Calu3 (cell line): Measurements from ENCODE around the gene BRSK2. TPM values are rescaled to one million over a fixed set of nuclear protein-coding genes. Genes with fewer than 3 reads are reported as not detected.

ENCODE experiments used
- BruUV-seq: library from RNA; stranded (reverse); fragments of 400-500 nt; replicated peaks from 2 replicates; lab custom pipeline; 2021; lab: Mats Ljungman, UMichigan
- CTCF ChIA-PET: fragments of 300-600 bp; sonication (Branson Sonifier 250); formaldehyde crosslinking; loops from one replicate; lab custom pipeline; 2022; ENCODE audit warnings: antibody characterized with exemption; lab: Charles Lee
- DNase-seq: peaks from one replicate; pipeline ENCODE4 v3.0.0; 2022
- H3K27ac Mint-ChIP-seq: one replicate; pipeline ENCODE4 v1.8.0; 2022; ENCODE audit warnings: mixed read lengths; ENCODE audit not compliant: unreplicated experiment
- H3K27me3 Mint-ChIP-seq: one replicate; pipeline ENCODE4 v1.8.0; 2022; ENCODE audit warnings: mixed read lengths; ENCODE audit not compliant: unreplicated experiment
- H3K36me3 Mint-ChIP-seq: one replicate; pipeline ENCODE4 v1.8.0; 2022; ENCODE audit warnings: mild to moderate bottlenecking, moderate library complexity, mixed read lengths; ENCODE audit not compliant: insufficient read depth, unreplicated experiment
- H3K4me1 Mint-ChIP-seq: one replicate; pipeline ENCODE4 v1.8.0; 2022; ENCODE audit warnings: mild to moderate bottlenecking, low read depth, mixed read lengths; ENCODE audit not compliant: unreplicated experiment
- H3K4me3 Mint-ChIP-seq: one replicate; pipeline ENCODE4 v1.8.0; 2022; ENCODE audit warnings: mild to moderate bottlenecking, low read depth, moderate library complexity, mixed read lengths; ENCODE audit not compliant: unreplicated experiment
- H3K9me3 Mint-ChIP-seq: one replicate; pipeline ENCODE4 v1.8.0; 2022; ENCODE audit warnings: low read depth, mixed read lengths; ENCODE audit not compliant: unreplicated experiment
- CTCF ChIP-seq: fragments of 200-600 bp; IDR thresholded peaks from one replicate; pipeline ENCODE4 v1.8.0; 2022; ENCODE audit warnings: antibody characterized with exemption; ENCODE audit not compliant: unreplicated experiment
- intact Hi-C: fragments of 100-400 bp; cut with micrococcal nuclease; formaldehyde crosslinking; loops from one replicate; pipeline ENCODE4 v1.10.0; 2022; ENCODE audit not compliant: unreplicated experiment
- total RNA-seq: library from RNA; stranded (reverse); gene quantifications from 2 replicates; pipeline ENCODE4 v1.2.3, GENCODE V29; 2022

BRSK2 gene
- total RNA-seq, 1 experiment from 2014 or later = 2.6 TPM

GRCh38 chr11:1425006-1425405 lies 35.3 kb downstream of the BRSK2 start:
- Mint-ChIP-seq H3K27me3 (peaks cover 21% of the 10 kb centered on the region), H3K36me3 (no peaks in the 10 kb centered on the region), H3K4me1 (no peaks in the 10 kb centered on the region), H3K4me3 (no peak overlapping the region), H3K9me3 (no peaks in the 10 kb centered on the region), H3K27ac (no peak overlapping the region)
- no peak for DNase-seq
- TF ChIP-seq CTCF = no peak
- intact Hi-C loops = no loop called here
- CTCF ChIA-PET = no interaction called here
- BruUV-seq = no TSS peak

- Mint-ChIP-seq H3K27me3 (peaks cover 21% of the 10 kb centered on the region), H3K36me3 (no peaks in the 10 kb centered on the region), H3K4me1 (no peaks in the 10 kb centered on the region), H3K9me3 (no peaks in the 10 kb centered on the region), H3K27ac (no peak overlapping the region), H3K4me3 (no peak overlapping the region)
- CTCF ChIA-PET = no interaction called here
- intact Hi-C loops = no loop called here
- BruUV-seq = no TSS peak
- DNase-seq = no peak
- no peak for TF ChIP-seq CTCF
Measured at GRCh38 chr11:1425439-1425838, 35.7 kb downstream of the BRSK2 start.

DNA sequence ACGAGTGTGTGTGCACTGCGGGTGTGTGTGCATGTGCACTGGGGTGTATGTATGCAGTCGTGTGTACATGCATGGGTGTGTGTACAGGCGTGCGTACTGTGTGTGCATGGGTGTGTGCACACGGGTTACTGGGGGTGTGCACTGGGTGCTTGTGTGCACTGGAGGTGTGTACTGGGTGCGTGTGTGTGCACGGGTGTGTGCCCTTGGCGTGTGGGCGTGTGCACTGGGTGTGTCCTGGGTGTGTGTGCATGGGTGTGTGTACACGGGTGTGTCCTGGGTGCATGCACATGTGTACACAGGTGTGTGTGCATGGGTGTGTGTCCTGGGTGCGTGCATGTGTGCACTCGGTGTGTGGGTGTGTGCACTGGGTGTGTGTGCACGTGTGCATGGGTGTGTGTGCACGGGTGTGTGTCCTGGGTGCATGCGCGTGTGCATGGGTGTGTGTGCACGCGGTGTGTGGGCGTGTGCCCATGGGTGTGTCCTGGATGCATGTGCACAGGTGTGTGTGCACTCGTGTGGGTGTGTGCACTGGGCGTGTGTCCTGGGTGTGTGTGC lies 39.1 kb downstream of the BRSK2 start:
- CTCF ChIA-PET = no interaction called here
- no peak for TF ChIP-seq CTCF
- Mint-ChIP-seq H3K9me3 (no peaks in the 10 kb centered on the region), H3K27me3 (peaks cover 16% of the 10 kb centered on the region), H3K36me3 (no peaks in the 10 kb centered on the region), H3K4me1 (no peaks in the 10 kb centered on the region), H3K4me3 (no peak overlapping the region), H3K27ac (no peak overlapping the region)
- DNase-seq = no peak
- intact Hi-C loops = no loop called here
- BruUV-seq = no TSS peak

GRCh38 chr11:1433568-1433967 lies 43.8 kb downstream of the BRSK2 start:
- no TSS peak for BruUV-seq
- H3K9me3 Mint-ChIP-seq = no peaks in the 10 kb centered on the region

More at GRCh38 chr11:1433568-1433967, 43.8 kb downstream of the BRSK2 start:
- Mint-ChIP-seq H3K27ac (no peak overlapping the region), H3K27me3 (peaks cover 15% of the 10 kb centered on the region), H3K4me1 (no peaks in the 10 kb centered on the region), H3K4me3 (no peak overlapping the region), H3K36me3 (no peaks in the 10 kb centered on the region)
- CTCF ChIA-PET = no interaction called here
- no peak for TF ChIP-seq CTCF
- intact Hi-C loops = no loop called here
- no peak for DNase-seq
